HG03139 (cell line): ENCODE measurements around the gene TGFBR3.
"Not testable (repeated sequence)": the region's sequence is repeated elsewhere in the genome, so short reads cannot be mapped to it uniquely, and the experiment has no call there.

Source experiments
- ATAC-seq: cut with Tn5 transposase; IDR thresholded peaks from one replicate; pipeline ENCODE4 v1.9.1; 2021; ENCODE audit not compliant: unreplicated experiment

Gene TGFBR3

GRCh38 chr1:91697416-91697815, 188.5 kb downstream of the TGFBR3 start:
- ATAC-seq = peak; percentile 85

GRCh38 chr1:91696321-91696720, 189.6 kb downstream of the TGFBR3 start:
- ATAC-seq = no peak

GRCh38 chr1:91693557-91693956, 192.4 kb downstream of the TGFBR3 start:
- ATAC-seq = no peak

- ATAC-seq = no peak
Measured at GRCh38 chr1:91691525-91691924, 194.4 kb downstream of the TGFBR3 start.

GRCh38 chr1:91689641-91690481, 196.1 kb downstream of the TGFBR3 start:
- no peak for ATAC-seq

GRCh38 chr1:91687452-91687851, 198.5 kb downstream of the TGFBR3 start:
- no peak for ATAC-seq

- no peak for ATAC-seq
Measured at GRCh38 chr1:91685994-91686393, 200.0 kb downstream of the TGFBR3 start.

GRCh38 chr1:91684481-91685196, 201.3 kb downstream of the TGFBR3 start:
- no peak for ATAC-seq

GRCh38 chr1:91683598-91683951, 202.4 kb downstream of the TGFBR3 start:
- ATAC-seq = no peak

GRCh38 chr1:91682882-91683597, 202.9 kb downstream of the TGFBR3 start:
- no peak for ATAC-seq

GRCh38 chr1:91680556-91681155, 205.3 kb downstream of the TGFBR3 start:
- ATAC-seq = no peak

- no peak for ATAC-seq
Measured at GRCh38 chr1:91679446-91679845, 206.5 kb downstream of the TGFBR3 start.

- ATAC-seq = no peak
Measured at GRCh38 chr1:91676030-91676429, 209.9 kb downstream of the TGFBR3 start.

GRCh38 chr1:91674107-91674506, 211.8 kb downstream of the TGFBR3 start:
- ATAC-seq = no peak

- no peak for ATAC-seq
Measured at GRCh38 chr1:91673613-91674012, 212.3 kb downstream of the TGFBR3 start.

GRCh38 chr1:91672601-91673161, 213.3 kb downstream of the TGFBR3 start:
- ATAC-seq = no peak

GRCh38 chr1:91670781-91671180, 215.2 kb downstream of the TGFBR3 start:
- no peak for ATAC-seq

GRCh38 chr1:91669584-91670350, 216.2 kb downstream of the TGFBR3 start:
- no peak for ATAC-seq

- not testable (repeated sequence) for ATAC-seq
Measured at GRCh38 chr1:91666651-91667050, 219.3 kb downstream of the TGFBR3 start.

GRCh38 chr1:91661121-91661520, 224.8 kb downstream of the TGFBR3 start:
- no peak for ATAC-seq
